Stomach (tissue), 4 donors: ENCODE measurements around the gene SNRNP70.

ENCODE experiments used
- CTCF ChIP-seq, 7 experiments: fragments of 450-650 bp in 4 of 7; fragments of 200-600 bp in 3 of 7; sonication (generic) in 3 of 7; IDR thresholded peaks; one replicate each; pipeline ENCODE4 v1.5.1; 2016 to 2019; ENCODE audit warnings: antibody characterized with exemption in 7 of 7, control low read depth in 2 of 7, mild to moderate bottlenecking in 1 of 7
- POLR2A ChIP-seq, 4 donors: fragments of 450-650 bp; IDR thresholded peaks; one replicate each; pipeline ENCODE4 v1.6.1; 2016; ENCODE audit warnings: antibody characterized with exemption in 4 of 4, control low read depth in 2 of 4, mild to moderate bottlenecking in 1 of 4, moderate library complexity in 1 of 4

GRCh38 chr19:49109569-49110233 lies 24.4 kb downstream of the SNRNP70 start:
- no peak for TF ChIP-seq CTCF (IDR thresholded peaks at IDR 0.05)
- no peak for TF ChIP-seq POLR2A (IDR thresholded peaks at IDR 0.05)
